Fibroblast of skin of left quadriceps (primary cell): ENCODE data around the gene CAPZB.
A peak's percentile ranks its signal among the peaks of the same experiment; 100 is the strongest.

Experiments
- DNase-seq, 2 experiments: peaks; one replicate each; pipeline ENCODE4 v3.0.0-alpha.2; 2013; ENCODE audit warnings: low read depth in 2 of 2

Gene CAPZB

DNA sequence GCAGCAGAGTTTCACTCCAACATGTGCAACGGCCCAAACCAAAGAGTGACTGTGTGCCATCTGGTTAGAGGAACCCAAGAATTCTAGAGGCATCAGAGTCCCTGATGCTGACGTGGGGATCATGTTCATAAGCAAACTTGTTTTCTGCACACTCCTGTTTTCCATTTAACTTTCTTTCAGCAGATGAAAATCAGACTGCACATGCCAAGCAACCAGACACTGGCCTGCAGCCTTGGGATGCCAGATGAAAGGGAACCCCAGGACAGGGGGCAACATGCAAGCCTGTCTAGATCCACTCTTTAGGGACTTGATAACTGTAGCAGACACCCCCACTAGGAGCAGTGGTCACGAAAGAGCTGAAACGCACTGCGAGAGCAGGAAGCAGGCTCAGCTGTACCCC lies 116.4 kb downstream of the CAPZB start:
- DNase-seq, result no peak

GRCh38 chr1:19368050-19368449 lies 117.3 kb downstream of the CAPZB start:
- DNase-seq, result no peak

GRCh38 chr1:19367584-19368041 lies 117.7 kb downstream of the CAPZB start:
- no peak for DNase-seq

- no peak for DNase-seq
Measured at GRCh38 chr1:19366599-19367536, 118.5 kb downstream of the CAPZB start.

DNA sequence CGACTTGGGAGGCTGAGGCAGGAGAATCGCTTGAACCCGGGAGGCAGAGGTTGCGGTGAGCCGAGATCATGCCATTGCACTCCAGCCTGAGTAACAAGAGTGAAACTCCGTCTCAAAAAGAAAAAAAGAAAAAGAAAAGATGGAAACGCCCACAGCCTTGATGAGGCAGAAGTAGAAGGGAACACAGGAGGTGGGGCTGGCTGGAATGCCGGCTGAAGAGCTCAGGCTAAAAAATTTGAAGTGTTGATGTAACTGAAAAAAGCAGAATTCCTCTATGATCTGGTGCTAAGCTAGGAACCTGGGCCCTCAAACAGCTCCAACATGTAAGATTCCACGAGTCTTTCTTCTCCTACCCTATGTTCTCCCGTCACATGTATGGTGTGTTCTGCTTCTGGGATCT lies 119.6 kb downstream of the CAPZB start:
- DNase-seq, result no peak

DNA sequence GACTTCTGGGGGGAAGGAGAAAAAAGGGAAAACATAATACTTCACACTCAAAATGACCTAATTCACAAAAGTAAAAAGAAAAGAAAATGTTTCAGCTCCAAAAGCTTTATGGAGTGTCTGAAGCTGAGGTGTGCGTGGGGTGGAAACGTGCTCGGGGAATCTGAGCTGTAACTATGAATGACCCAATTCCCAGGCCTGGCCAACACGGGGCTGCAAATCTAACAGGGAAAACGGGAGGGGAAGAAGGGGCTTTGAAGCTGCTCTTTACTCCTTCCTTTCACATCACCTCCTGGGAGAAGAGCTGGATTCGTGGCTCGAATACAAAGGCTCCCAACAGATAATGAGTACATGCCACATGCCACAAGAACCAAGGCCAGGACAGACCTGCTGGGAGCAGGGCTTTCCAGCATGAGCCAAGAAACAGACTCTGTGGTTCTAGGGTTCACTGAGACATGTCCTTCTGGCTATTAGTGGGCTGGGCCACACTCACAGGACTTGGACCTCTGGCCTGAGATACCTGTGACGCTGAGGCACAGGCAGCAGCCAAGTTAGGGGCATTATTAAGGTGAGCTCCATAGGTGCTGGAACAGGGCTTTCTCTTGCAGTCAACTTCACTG lies 121.7 kb downstream of the CAPZB start:
- no peak for DNase-seq

DNA sequence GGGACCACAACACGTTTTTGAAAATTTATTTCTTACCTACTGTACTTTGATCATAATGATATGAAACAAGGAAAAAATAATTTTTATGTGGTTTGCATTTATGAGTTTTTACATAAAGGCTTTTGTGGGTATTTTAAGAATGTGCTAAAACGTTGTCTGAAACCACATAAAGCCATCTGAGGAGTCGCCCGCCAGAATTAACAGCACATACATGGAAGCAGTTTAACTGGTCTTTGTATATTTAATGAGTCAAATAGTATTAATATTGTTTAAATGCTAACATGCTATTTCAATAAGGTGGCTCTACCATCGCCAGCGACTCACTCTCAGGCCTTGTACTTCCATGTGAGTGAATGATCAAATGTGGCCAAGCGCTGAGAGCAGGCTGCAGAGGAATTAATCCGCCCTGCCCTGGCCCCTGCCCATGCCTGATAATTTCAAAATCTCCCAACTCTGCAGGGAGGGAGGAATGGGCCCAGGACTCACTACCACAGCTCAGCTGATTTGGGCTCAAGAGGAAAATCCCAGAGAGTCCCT lies 123.7 kb downstream of the CAPZB start:
- DNase-seq, result peak in 1 of 2 experiments; percentile 12

DNA sequence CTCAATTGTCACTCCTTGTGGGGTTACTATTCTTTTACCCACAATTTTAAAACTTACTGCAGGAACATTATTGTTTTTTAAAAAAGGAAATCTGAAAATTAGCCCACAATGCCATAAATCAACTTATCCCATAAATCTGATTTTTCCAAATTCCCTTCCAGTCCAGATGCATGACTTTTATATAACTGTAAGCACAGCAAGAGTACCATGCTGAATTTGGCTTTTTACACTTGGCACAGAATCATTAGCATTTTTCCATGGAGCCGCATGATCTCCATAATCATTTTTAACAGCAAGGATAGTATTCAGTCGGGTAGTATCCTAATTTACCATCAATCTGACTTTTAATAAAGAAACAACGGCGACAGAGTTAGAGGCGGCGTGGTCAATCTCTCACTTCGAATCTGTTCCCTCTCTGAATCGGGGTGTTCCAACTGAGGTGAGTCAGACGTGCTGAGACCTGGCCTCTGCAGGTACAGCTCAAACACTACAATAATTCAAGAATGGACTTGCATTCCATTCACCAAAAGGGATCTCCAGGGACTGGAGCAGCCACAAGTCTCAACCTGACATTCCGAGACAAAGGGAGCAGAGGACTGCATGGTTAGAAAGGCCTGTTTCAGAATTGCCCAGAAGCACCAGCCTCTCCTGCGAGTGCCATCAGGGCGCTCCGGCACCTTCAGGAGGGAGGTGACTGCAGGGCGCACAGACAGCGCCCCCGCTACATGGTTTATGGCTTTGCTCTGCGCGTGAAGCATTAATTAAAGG lies 124.3 kb downstream of the CAPZB start:
- no peak for DNase-seq

GRCh38 chr1:19360432-19360831 lies 124.9 kb downstream of the CAPZB start:
- no peak for DNase-seq

- no peak for DNase-seq
Measured at GRCh38 chr1:19360016-19360415, 125.3 kb downstream of the CAPZB start.

DNA sequence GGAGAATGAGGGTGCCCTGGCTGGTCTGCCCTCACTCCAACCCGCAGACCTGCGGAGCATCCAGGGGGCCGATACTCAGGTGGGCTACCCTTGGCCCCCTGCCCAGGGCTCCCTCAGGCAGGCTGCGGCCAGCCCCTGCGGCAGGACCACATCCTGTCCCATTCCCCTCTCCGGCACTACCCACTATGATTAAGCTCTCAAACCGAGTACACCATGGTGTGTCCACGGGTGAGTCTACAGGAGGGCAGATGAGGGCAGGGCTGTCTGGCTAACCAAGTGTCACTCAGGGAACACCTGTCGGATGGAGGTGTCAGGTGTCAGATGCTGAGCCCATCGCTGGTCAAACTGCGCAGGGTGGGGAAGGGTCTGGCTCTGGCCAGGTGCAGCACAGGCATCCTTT lies 126.0 kb downstream of the CAPZB start:
- no peak for DNase-seq

DNA sequence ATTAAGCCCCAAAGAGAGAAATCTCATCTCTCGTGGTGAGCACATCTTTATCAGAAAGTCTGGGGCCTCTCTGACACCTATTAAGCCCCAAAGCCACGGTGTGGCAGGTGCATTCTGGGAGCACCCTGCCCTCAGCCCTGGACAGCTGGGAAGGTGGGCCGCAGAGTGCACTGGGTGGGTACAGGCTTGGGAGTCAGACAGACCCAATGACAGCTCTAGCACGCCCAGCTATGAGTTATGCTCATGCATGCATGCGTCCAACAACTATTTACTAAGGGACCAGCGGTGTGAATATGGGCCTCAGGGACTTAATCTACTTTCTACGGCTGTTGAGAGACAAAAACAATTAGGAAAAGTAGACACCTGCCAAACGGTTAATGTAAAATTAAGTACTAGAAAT lies 126.6 kb downstream of the CAPZB start:
- no peak for DNase-seq

GRCh38 chr1:19357299-19357986 lies 127.9 kb downstream of the CAPZB start:
- no peak for DNase-seq

- DNase-seq, result no peak
Measured at GRCh38 chr1:19356266-19356665, 129.1 kb downstream of the CAPZB start.

- no peak for DNase-seq
Measured at GRCh38 chr1:19354531-19354981, 130.8 kb downstream of the CAPZB start.

- no peak for DNase-seq
Measured at GRCh38 chr1:19353596-19353995, 131.7 kb downstream of the CAPZB start.

- DNase-seq, result no peak
Measured at GRCh38 chr1:19352839-19353238, 132.5 kb downstream of the CAPZB start.

GRCh38 chr1:19351873-19352272 lies 133.5 kb downstream of the CAPZB start:
- DNase-seq, result no peak

DNA sequence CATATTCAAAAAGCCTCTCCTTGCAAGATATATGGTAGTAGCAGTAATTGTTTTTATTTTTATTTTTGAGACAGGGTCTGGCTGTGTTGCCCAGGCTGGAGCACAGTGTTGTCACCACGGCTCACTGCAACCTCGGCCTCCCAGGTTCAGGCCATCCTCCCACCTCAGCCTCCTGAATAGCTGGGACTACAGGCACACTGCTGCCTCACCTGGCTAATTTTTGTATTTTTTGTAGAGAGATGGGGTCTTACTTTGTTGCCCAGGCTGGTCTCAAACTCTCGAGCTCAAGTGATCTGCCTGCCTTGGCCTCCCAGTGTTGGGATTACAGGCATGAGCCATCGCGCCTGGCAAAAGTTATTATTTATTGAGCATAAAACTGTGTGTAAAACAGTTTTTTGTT lies 134.8 kb downstream of the CAPZB start:
- no peak for DNase-seq

DNA sequence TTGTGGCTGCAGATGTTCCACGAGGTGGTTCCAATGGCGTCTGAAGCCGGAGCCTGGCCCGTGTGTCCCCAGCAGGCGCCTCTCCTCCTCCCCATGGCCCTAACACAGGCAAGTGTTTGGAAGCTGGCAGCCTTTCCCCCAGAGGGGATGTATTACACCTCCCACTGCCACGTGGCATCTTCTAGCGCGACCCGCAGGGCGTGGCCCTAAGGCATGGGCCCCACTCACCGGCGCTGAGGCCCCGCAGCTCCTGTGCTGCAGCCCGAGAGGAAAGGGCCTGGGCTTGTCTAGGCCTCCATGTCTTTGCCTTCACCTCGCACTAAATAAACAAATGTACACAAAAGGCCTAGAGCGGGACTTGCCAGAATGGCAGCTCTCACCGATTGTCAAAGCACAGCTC lies 135.3 kb downstream of the CAPZB start:
- DNase-seq, result no peak

DNA sequence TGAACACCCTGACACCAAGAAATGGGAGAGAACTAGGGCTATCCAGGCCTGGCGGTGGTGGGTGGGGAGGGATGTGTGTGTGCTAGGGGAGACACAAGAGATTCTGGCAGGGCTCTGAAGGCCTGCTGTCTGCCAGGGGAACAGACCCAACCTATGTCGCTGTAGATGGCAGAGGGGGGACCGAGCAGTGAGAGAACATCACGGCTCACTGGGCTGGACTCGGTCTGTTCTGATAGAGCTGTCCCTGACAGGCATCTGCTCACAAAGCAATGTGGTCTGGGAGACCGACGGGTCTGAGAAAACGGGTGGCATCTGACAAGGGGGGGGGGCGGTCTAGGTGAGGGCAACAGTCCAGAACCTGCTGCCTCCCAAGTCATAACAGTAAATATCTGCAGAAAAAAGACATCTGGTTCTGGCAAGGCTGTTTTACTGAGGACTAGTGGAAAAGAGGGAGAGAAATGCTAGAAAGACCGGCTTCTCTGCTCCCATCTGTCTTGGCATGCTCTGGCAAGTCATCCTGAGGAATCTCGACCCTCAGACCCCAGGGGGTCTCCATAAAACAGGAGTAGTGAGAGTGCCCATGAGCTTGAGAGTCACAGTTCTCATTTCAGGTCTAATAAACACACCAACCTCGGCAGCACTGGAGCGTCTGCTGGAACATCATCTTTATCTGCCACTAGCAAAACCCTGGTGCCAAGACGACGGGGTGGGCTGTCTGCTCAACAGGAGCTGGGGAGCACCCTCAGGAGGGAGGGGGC lies 136.7 kb downstream of the CAPZB start:
- DNase-seq, result no peak
